Raji (cell line): ENCODE results near the gene RNF128.

Experiments used
- POLR2A ChIP-seq: IDR thresholded peaks from 2 replicates; pipeline ENCODE4 v1.6.1; 2011; ENCODE audit warnings: low read depth, low read length, control low read depth; ENCODE audit not compliant: insufficient read depth

RNF128 gene

DNA sequence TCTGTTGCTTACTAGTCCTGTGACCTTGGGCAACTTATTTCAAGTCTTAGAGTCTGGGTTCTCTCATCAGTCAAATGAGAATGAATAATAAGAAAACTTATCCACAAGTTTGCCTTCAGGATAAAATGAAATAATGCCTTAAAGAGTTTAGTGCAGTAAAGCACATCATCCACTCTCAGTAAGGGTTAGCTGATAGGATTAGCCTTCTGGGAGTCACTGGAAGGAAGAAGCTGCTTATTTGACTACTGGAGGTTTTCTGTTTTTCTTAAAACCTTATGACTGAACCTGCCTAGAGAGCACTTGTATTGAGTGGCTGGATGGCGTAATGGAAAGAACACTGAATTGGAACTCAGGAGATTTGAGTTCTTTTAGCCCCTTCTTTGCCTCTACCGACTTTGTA lies 1.8 kb downstream of the RNF128 start:
- no peak for TF ChIP-seq POLR2A

DNA sequence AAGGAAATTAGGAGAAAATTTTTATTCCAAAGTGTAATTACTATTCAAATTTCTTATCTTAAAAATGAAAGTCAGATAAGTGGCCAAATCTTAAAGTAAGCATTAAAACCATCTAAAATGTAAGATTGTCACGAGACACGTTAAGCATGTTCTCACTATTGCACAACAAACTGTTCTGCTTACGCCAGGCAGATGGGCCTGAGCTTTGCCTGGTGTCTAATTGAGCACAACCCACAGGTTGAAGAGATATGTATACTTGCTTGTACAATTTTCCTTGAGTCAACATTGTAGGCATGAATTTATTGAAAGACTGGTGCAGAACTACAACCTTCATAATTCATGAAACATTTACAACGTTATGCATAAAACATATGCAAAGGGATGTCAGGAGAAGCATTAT lies 3.9 kb downstream of the RNF128 start:
- TF ChIP-seq POLR2A = no peak

DNA sequence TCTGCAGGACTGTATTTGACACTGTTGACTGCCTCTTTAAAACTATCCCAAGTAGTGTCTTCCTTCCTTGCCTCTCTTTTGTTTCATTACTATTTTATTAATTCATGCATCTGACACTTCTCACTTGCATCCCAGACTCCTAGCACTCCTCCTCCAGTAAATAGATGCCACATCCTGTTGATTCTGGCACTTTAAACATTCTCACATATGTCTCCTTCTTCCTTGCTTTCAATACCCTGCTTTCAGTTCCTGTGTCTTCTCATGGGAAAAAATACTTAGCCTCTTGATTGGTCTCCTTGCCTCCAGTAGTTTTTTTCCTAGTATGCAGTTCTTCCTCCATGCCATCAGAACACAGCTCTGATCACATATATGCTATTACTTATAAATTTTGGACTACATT lies 5.1 kb downstream of the RNF128 start:
- no peak for TF ChIP-seq POLR2A

DNA sequence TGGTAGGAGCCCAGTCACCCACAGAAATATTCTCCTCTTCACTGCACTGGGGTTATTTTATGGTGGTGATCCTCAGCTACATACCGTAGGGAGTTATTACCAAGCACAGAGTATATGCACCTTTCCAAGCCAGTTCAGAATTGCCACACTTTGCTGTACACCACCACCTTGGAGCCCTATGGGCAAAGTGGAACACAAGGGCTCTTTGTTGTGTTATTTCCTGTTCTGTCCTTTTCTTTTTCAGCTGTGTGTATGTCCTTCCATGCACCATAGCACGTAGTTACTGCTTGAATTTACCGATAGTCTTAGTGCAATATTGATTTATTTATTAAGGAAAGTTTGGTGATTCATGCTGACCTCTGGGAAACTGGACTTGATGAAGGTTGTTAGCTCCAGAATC lies 8.3 kb downstream of the RNF128 start:
- no peak for TF ChIP-seq POLR2A

DNA sequence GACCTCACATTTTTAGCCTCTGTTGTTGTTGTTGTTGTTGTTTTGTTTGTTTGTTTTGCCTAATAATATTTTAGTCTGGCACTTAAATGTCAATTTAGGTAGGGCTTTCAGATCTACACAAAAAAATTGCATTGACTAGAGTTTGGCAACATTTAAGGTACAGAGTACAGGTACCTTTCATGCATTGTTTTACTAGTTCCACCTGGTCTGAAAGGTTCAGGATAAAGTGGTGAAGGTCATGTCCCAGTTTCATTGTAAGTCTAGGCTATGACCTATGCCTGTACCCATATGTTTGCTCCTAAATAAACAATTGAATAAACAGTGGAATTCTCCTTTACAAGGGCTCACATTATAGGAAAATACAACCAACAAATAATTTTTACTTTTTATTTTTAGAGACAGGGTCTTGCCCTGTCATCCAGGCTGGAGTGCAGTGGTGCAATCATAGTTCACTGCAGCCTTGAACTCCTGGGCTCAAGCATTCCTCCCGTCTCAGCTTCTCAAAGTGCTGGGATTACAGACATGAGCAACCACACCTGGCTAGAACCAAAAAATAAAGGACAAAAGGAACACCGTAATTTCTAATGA lies 13.8 kb downstream of the RNF128 start:
- no peak for TF ChIP-seq POLR2A

DNA sequence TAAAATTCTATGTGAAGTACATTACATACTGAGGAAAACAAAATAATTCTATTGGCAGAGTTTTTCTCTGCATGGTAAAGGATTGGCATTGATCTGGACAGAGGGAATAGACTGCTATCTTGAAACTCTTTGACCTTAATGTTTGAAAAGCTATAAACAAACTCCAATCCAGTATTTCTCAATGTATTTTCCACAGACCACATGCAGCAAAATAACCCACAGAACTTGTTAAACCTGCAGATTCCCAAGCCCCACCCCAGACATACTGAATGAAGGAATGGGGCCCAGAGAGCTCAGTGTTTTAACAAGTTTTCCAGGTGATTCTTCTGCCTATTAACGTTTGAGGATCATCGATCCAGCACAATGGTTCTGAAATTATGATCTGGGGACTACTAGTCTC lies 15.7 kb downstream of the RNF128 start:
- no peak for TF ChIP-seq POLR2A

DNA sequence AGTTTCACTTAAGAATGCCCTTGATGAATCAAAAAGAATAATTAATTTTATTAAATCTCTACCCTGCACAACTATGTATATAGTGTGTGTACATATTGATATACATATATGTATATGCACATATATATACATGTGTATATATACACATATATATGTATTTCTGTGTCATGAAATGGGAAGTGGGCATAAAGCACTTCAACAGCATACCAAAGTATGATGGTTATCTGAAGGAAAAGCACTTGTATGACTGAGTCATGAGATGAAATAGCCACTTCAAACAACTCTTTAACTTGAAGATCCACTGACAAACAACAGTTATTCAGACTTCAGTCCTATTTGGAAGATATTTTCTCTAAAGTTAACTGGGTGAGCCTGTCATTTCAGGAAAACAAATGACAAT lies 16.3 kb downstream of the RNF128 start:
- TF ChIP-seq POLR2A = no peak

DNA sequence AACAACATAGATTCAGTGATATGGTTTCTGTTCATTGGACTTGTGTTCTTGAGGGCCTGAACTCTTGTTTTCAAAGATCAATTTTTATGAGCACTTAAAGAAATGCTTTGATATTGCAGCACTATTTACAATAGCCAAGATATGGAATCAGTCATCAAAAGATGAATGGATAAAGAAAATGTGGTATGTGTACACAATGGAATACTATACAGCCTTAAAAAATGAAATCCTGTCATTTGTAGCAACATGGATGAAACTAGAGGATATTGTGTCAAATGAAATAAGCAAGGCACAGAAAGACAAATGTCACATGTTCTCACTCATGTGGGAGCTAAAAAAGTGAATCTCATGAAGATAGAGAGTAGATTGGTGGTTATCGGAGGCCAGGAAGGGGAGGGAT lies 21.9 kb downstream of the RNF128 start:
- TF ChIP-seq POLR2A = no peak

DNA sequence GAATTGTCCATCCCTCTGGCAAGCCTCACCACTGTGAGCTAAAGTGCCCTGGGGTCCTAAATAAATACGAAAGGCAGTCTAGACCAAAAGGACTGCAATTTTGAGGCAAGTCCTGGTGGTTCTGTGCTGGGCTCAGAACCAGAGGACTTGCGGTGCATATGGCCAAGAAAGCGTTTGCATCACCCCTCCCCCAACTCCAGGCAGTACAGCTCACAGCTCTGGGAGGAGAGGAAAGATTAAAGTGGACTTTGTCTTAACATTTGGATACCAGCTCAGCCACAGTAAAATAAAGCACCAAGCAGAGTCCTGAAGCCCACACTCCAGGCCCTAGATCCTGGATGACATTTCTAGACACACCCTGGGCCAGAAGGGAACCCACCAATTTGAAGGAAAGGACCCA lies 24.9 kb downstream of the RNF128 start:
- TF ChIP-seq POLR2A = no peak

DNA sequence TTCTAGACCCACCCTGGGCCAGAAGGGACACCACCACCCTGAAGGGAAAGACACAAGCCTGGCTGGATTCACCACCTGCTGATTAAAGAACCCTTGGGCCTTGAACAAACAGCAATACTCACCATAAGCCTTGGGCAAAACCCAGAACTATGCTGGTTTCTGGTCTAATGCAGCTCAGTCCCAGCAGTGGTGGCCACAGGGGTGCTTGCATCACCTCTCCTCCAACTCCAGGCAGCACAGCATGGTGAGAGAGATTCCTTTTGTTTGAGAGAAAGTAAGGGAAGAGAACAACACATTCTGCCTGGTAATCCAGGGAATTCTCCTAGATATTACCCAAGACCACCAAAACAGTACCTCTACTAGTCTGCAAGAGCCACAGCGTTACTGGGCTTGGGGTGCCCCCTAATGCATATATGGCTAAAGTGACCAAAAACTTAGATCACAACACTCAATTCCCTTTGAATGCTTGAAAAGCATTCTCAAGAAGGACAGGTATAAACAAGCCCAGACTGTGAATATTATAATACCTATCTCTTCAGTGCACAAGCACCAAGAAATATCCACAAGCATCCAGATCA lies 25.7 kb downstream of the RNF128 start:
- TF ChIP-seq POLR2A = no peak

DNA sequence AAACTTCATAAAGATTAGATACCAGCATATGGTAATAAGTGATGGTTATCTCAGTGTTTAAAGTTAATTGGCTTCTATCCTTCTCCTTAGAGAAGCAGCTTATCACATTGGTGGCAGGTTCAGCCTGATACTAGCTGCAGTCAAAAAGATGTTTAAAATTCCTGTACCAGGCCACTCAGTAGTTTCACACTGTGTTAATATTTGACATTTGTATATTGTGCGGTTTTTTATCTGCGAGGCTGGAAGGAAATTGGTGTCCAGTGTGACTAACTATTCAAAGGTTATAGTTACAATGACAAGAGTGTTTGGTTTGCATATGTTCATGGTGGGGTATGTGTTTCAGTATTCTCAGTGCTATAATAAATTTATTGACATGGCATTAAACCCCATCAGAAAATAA lies 48.5 kb downstream of the RNF128 start:
- no peak for TF ChIP-seq POLR2A

DNA sequence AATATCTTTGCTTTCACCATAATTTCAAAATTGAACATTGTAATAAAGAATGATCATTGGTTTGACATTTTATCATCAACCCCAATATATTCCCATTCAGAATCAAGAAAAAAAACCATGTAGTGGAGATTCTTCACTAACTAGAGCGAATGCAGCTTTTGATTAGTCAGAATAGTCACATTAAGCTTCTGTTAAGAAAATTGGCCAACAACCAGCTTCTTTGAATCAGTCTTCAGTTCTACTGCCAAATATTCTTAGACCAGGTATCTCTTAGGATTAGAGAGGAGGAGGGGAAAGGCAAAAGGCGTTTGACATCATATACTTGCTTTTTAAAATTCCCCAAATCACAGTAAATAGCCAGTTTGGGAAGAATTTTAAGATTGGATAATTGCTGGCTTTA lies 53.8 kb downstream of the RNF128 start:
- no peak for TF ChIP-seq POLR2A

DNA sequence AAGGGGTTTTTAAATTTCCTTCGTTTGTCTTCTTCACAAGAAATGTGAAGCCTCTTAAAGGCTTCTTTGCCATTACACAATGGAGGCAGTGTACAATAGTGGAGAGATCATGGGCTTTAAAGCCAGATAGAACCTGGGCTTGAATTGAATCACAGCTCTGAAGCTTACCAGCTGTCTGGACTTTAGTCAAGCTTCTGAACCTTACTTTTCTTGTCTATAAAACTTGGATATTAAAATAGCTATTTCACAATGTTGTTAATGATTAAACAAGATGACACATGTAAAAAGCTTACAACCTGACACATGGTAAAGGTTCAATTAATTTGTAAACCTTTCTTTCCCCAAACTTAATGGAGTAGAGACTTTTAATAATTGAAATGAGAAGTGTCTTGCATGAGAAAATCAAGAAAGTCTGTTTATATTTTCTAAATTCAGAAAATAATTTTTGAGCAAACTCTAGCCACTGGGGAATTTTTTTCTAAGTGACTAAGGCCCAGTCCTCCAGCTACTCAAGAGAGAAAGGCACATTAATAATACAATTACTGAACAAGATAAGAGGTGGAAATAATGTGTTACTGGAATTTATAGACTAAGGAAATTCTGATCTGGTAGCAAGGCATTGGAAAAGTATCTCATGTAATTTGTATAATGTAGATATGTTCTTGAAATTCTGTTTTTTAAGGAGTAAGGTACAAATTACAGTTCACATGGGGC lies 54.3 kb downstream of the RNF128 start:
- TF ChIP-seq POLR2A = no peak

DNA sequence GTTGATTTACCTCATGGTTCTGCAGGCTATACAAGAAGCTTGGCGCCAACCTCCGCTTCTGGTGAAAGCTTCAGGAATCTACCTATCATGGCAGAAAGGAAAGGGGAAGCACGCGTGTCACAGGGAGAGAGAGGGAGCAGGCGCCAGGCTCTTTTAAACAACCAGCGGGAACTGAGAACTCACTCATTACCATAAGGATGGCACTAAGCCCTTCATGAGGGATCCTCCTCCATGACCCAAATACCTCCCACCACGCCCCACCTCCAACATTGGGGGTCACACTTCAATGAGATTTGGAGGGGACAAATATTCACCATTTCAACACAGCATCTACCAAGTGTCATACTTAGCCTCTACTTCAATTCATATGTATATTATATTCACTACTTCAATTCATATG lies 57.2 kb downstream of the RNF128 start:
- TF ChIP-seq POLR2A = no peak

DNA sequence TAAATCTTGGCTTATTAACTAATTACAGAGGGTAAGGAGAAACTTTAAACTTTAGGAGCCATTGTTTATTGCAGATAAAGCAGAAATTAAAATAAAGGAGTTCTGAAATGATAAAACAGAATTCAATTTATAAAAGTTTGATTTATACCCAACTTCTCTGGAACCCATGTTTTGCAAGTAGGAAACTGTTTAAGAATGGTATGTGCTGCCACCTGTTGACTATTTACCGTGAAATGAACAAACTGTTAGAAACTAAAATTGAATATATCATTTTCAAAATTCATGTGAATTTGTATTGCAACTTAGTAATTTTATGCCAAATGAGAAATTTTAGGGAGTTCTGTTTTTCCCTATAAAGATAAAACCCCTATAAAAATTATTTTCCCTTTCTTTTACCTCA lies 65.0 kb downstream of the RNF128 start:
- no peak for TF ChIP-seq POLR2A

DNA sequence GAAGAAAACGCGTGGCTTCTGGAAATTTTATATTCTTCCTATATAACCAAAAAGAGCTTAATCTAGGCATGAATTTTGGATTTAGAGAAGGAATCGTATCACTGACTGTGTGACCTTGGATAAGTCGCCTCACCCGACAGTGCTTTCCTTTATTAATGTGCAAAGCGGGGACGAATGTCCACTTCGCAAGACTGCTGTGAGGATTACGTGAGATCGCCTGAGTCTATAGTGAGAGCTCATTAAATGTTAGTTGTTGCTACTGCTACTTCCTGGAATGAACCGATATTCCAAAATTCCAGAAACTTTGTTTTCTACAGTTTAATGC lies 75.5 kb downstream of the RNF128 start:
- no peak for TF ChIP-seq POLR2A
